NCI-H2081 treated with DMSO at 0.1 percent for 48 hours (cell line): ENCODE data around the gene KRT23.
A peak's percentile ranks its signal among the peaks of the same experiment; 100 is the strongest.

Experiments
- DNase-seq: peaks from one replicate; lab custom pipeline; 2025; lab: John Stamatoyannopoulos, UW

Gene KRT23

DNA sequence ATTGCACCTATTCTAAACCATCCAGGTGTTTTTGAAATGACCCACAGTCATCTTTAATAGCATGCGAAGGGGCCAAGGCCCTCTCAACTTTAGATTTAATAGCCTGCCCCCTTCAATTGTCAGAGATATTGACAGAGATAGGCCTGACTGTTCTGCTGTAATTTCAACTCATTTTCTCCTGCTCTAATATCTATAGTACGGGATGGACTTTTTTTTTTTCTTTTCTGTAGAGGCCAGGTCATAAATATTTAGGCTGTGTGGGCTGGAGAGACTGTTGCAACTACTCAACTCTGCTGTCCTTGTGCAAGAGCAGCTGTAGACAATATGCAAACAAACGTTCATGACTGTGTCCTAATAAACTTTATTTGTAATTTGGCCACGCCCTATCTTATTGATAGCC, 27.7 kb downstream of the KRT23 start:
- no peak for DNase-seq

DNA sequence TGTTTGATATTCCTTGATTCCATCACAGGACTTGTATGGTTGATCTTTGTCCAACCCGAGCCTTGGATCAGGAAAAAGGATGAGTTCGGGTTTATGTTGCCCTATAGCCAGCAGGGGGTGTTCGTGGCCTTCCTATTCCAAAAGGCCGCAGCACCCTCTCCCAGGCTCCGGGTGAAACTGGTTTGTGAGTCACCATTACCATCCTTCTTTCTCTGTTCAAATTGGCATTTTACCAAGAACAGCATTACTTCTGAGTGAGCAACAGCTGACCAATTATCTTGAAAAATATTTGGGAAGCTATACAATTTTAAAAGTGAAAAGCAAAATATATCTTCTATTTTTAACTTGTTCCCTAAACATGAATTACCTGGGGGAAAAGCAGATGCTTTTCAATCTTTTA, 28.1 kb downstream of the KRT23 start:
- peak; percentile 78 for DNase-seq

DNA sequence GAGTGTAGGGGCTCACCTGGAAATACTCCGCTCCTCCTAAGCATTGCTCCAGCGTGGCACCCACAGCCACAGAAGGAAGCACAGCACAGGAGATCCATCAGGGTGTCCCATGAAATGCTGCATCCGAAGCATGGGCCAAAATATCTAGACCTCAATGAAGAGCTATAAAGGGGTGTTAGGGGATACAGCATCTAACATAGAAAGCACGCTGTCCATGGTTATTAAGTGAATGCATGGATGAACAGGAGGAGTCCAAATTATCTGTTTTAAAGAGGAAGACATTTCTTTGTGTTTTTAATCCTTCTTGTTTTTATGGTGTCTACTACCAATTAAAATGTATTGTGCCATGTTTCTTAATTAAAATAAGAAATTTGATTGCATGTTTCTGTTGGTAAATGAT, 30.8 kb downstream of the KRT23 start:
- no peak for DNase-seq

DNA sequence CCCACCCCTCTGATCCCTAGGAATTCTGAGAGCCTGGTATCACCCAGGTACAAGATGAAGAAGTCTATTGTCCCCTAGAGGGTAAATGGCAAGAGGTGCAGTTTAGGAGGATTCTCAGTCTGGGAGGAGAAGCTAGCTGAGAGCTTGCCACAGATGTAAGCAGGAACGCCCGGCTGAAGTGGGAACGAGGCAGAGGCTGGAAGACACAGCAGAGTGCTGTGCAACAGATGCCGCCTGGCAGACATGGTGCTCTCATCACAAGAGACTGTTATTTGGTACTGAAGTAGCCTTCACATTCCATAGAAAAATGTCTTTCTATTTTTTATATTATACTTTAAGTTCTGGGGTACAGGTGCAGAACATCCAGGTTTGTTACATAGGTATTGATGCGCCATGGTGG, 32.1 kb downstream of the KRT23 start:
- no peak for DNase-seq

DNA sequence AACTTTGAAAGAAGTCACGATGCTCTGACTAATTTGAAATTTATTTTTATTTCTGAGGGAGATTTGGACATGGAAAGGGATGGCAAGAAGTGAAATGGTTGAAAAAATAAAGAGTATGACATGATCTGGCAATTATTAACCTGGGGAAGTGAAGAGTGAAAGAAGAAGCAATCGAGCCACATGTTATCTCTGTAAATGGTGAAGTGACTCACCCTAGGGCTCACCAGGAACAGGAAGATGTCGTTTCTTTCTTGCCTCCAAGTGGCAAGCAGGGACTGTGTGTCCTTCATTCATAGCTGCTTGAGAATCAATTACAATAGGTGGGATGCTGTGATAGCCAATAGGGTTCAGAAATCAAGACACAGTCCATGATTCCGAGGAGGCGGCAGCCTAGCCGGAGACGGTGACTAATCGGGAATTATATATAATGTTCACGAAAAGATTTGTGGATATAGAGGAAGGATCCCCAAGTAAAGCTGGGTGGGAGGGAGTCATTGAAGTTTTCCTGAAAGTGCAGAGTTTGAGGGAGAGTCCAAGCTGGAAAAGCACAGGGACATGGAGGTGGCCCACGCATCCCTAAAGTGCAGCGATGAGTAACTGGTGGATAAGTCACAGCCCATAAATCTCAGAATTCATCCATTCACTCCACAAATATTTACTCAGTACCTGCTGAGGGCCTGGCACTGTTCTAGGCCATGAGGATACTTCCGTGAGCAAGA, 34.2 kb downstream of the KRT23 start:
- no peak for DNase-seq

DNA sequence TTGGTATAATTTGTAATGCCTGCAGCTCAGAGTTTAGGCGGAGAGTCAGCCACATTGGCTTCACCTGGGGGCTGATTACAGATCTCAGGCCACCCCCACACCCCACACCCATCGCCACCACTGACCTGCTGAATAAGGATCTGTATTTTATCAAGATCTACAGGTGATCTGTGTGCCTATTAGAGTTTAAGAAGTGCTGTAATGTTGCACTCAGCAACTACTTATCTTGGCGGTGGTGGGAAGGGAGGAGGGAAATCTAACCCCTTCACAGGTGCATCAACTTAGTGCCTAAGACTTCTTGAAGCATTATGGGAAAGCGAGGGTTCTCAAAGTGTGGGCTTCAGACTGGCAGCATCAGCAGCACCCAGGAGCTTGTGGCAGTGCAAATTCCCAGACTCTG, 34.9 kb downstream of the KRT23 start:
- DNase-seq, result no peak

DNA sequence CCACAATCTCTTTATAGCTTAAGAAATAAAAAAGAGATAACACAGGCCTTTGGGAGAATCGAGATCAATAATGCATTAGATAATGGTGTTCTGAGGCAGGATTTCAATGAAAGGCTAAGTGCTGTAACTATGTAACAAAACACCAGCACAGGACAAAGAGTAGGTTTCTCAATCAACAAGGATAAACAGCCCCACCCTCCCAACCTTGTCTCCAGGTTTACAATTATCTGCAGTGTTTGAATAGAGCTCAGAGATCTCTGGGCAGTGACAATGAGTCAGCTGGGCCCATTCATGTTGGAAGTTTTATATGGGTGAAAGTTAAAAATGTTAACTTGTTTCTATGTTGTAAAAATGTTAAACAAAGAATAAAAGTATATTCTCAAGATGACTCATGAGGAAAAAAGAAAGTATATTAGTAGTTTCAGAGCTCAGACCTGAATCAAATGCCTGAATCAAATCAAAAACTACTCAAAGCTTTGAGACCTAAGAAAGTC, 35.4 kb downstream of the KRT23 start:
- no peak for DNase-seq

DNA sequence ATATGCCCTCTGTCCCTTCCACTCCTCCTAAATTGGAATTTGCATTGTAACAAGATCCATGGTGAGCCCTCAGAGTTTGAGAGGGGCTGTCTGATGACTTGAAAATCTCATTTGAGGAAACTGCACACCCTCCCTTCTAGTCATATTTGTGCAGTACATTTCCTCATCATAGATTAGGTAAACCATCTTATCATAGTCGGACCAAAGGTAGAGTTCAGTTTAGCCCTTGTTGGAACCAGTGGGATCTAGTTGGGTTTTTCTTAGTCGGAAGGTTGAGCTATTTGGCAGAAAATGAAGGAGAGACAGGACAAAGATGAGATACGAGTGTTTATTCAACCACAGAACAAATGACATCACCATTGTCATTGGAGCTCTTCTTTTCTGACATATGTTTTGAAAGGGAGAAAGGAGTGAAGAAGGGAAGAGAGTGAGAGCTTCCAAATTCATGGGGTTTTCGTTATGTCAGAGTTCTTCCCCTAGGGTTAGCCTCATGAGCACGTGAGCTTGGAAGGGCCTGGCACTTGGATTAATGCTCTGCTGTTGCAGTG, 36.6 kb downstream of the KRT23 start:
- DNase-seq, result no peak

DNA sequence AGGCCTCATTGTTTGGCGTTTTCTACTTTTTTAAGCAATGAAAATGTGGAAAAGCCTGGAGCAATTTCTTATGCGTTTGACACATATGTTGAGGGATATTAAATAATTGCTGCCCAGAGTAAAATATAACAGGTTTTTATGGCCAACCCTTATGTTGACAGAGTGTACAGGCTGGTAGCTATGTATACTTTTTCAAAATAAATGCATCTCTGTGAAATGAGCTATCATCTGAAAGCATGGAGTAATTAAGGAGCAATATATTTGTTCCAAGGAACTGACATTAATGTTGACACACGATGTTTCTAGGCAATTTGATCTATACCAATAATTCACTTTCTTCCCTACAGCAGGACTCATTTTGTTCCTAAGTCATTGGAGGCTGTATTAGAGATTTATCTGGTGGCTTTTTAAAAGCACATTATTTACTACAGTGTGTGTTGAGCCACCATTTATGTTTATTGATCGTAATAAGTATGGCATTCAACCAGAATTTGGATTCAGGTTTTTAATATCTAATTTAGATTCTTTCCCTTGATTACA, 40.5 kb downstream of the KRT23 start:
- DNase-seq, result no peak

DNA sequence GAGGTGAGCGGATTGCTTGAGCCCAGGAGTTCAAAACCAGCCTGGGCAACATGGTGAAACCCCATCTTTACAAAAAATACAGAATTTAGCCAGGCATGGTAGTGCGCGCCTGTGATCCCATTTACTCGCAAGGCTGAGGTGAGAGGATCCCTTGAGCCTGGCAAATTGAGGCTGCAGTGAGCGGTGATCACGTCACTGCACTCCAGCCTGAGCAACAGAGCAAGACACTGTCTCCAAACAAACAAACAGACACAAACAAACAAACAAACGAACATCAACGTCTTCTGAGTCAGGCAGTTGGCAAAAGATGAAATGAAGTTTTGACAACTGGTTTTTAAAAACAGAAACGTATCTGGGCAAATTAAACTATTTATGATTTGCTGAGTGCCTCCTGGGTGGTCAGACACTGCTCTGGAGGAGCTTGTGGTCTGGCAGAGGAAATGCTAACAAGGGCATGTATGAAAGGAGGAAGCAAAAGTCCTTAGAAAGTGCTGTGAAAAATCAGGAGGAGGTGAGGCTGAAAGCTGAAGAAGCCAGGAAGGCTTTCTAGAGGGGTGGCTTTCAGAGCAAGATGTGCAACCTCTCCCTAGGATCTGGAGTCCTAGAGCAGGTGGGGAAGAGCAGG, 42.2 kb downstream of the KRT23 start:
- DNase-seq, result no peak

DNA sequence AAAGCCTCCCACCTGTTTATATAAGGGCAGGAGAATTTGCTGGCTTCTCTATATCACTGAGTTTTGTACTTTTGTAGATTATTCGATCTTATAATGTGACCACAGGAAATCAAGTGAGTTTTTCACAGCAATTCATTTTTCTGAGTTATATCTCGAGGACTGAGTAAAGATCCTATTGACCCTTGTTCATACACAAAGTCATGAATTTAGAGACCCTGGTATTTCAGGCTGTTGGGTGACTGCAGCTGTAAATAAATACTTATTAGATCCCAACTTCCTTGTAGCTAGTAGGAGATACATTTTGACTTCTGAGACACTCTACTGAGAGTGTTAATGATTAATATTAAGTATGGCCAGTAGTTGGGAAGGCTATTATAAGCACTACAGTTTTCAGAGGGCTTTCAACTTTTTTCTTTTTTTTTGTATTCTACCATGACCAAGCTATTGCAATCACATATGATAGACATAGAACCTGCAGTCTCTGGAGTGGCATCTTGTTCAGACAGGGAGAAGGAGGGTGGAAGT, 49.2 kb downstream of the KRT23 start:
- no peak for DNase-seq

DNA sequence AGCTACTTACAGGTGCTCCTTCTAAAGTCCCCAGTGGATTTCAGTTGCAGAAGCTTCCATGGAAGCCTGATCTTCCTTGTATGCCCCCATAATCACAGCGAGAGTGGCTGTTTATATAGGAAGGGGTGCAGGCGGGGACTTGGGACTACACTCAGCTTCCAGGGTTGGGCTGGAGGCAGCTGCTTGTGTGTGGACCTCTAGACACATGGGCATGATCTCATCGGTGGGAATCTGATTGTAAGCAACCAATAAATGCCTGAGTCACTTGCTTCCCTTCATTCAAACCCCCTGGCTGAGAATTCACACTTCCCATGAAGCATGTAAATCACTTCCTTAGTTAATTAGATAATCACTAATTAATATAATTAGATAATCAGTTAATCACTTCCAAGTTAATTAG, 51.4 kb downstream of the KRT23 start:
- DNase-seq, result no peak

DNA sequence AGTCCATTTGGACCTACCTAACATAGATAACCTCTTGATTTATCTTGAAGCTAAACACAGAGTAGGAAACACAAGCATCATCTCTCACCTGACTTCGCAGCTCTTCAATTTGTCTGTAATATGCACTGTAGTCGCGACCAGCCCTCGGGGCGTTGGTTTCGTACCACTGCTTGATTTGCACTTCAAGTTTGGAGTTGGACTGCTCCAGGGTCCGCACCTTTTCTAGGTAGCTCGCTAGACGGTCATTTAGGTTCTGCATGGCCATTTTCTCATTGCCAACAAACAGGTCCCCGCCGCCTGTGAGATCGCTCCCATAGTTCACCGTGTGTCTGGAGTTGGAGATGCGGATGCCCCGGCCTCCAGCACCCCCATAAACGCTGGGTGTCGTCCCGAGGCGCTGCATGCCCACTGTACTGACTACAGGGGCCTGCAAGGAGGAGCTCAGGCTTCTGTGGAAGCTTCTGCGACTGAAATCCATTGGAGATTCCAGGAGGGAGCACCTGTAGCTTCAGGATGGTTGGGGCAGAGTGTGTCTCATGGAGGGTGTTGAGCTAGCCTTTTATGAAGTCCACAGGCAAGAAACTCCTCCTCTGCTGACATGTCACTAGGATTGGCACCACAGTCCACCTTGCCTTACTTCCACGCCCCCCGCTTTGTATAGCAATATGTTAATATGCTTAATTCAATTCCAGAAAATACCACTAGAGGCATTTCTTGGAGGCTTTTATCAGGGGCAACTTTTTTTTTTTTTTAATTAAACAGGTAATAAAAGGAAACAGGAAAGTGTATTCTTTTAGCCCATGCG, 52.5 kb downstream of the KRT23 start, which contains the start of gene KRT20:
Gene KRT20, minus strand, starts transcription at position 535 of the 805 bp plus-strand sequence. Its CDS starts 57 bp downstream, at position 478.
- no peak for DNase-seq

DNA sequence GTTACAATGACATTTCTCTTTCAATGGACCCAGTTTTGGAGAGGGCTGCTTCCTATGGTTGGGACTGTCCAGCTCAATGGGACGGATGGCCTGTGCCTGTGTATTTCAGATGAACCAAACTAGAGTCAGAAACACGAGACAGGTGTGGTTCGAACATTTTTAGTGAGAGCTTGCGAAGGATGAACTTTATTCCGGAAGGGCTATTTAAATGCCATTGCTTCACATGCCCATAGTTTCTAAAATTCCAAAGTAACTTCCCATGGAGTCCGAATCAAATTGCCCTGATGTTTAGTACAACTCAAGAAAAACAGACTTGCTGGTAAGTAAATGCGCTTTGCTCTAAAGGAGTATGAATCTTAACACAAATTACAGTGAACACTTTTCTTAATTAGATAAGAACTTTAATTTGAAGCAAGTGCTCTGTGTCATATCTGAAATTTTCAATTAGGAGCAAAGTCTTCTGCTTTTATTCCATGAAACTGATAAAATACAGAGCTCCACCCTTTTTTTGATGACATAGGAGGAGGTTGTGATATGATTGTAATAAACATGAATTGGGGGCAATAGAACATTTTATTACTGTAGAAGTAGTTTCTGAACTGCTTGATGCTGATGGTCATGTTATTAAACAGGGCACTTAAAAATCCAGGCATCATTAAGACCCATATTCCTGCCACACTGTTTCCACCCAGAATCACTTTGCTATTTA, 53.7 kb downstream of the KRT23 start:
- DNase-seq, result no peak

DNA sequence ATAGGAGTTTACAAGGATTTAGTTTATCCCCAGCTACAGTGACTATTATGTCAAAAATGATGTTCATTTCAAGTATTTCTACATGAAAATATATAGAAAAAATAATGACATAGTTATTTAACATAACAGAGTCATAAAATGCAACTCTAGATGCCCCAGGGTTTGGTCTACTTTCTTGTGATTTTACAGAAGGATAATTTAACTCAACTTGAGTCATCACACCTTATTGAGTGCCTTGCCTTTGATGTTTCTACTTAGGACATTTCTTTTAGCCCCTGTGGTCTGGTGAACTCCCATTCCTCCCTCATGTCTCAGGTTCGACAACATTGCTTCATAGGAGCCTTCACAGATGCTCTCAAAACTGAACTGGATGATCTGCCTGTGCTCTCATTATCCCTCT, 54.4 kb downstream of the KRT23 start:
- no peak for DNase-seq

DNA sequence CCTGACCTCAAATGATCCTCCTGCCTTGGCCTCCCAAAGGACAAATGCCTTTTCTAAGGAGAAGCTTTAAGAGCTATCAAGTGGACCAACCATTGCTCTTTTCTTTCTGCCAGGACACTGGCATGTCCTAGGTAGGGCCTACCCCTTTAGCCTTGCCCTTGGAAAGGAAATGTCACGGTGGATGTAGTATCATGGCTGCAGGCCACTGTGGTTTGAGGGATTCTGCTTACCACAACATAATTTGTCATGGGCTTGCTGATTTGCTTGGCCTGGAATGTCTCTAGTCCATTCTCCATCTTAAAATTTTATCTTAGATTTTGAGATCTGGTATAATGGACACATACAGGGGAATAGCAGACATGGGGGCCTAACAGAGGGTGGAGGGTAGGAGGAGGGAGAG, 58.4 kb downstream of the KRT23 start:
- no peak for DNase-seq

DNA sequence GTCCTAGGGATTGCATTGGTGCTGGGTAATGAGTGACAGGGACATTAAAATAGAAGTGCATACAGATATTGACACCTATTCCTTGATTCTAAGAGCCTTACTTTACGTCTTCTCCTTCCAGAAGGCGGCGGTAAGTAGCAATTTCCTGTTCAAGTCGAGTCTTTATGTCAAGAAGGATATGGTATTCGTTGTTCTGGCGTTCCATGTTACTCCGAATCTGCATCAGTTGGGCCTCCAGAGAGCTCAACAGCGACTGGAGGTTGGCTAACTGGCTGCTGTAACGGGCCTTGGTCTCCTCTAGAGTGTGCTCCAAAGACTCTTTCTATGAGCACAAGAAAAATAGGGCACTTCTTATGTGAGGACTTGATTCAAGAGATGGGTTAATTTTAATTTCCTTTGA, 59.4 kb downstream of the KRT23 start:
- no peak for DNase-seq

DNA sequence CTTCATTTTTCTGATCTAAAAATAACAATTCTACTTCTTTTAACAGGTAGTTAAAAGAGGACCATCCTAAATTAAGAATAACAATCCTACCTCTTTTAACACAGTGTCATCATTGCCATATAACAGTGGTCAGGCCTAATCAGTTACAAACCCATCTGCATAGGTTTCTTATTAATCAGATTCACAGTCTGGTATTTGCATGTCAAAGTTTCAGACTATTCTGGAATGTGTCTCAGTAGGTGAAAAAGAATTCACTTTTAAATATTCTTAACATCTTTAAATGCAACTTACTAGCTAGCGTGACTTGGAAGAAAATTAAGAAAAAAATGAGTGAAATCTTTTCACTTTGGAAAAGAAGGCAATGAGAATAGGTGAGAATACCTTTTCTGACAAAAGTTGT, 63.6 kb downstream of the KRT23 start:
- DNase-seq, result no peak

DNA sequence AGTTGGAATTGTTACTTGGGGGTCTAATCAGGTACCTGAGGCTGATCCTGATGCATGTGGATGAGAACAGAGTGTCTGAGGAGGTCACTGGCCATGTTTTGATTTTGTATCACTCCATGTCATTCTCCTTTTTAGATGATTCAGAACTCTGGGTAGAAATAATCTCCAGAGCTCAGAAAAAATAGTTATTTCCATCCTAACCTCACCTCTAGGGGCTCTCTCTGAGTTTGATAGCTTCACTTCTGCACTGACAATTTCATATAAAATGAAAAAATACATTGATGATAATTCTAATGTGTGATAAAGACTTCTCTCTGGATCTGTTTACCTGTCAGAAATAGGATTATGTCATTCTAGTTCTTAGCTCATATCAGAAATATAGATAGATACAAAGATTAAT, 64.2 kb downstream of the KRT23 start:
- no peak for DNase-seq
